HepG2 (cell line): ENCODE measurements around the gene DENND4C. TPM values are rescaled to one million over a fixed set of nuclear protein-coding genes. Genes with fewer than 3 reads are reported as not detected.

Experiments
- ATAC-seq: fragments of 200-7000 bp; cut with Tn5 transposase; 3 replicates; pipeline ENCODE4 v1.9.1; 2020; ENCODE audit warnings: mild to moderate bottlenecking, moderate library complexity
- BruUV-seq: library from RNA; stranded (reverse); fragments of 400-500 nt; replicated peaks from 2 replicates; lab custom pipeline; 2021; lab: Mats Ljungman, UMichigan
- CTCF ChIA-PET: fragments of 300-600 bp; formaldehyde crosslinking; extraction: SDS; loops from one replicate; lab custom pipeline; 2021; ENCODE audit warnings: low total read pairs, inconsistent platforms, low intra/inter-chr PET ratio; lab: Yijun Ruan, JAX
- POLR2A ChIA-PET: fragments of 350-600 bp; sonication (Branson Sonifier 250); formaldehyde crosslinking; loops from one replicate; lab custom pipeline; 2020; ENCODE audit warnings: antibody characterized with exemption, inconsistent platforms; lab: Yijun Ruan, JAX
- DNase-seq: peaks from one replicate; pipeline ENCODE4 v3.0.0-alpha.2; 2015; ENCODE audit warnings: low spot score
- FAIRE-seq: peaks from 3 replicates; lab custom pipeline; 2011; peaks lifted over from hg19 to GRCh38; lab: Jason Lieb, UNC
- H2AFZ ChIP-seq: one replicate; pipeline ENCODE4 v1.6.1; 2011; ENCODE audit warnings: low read length, inconsistent platforms
- H3K27ac ChIP-seq: fragments of 300-600 bp; 3 replicates; pipeline ENCODE4 v1.8.0; 2011; ENCODE audit warnings: mixed run types, mild to moderate bottlenecking, mixed read lengths, low read length, inconsistent platforms; ENCODE audit not compliant: insufficient read depth; ENCODE audit errors: extremely low read length
- H3K27me3 ChIP-seq, 2 experiments: fragments of 200-600 bp in 1 of 2; 2 replicates in 1 of 2; 3 replicates in 1 of 2; pipeline versions ENCODE4 v1.6.0 to v1.8.0; 2011; ENCODE audit warnings: low read length in 2 of 2, mild to moderate bottlenecking in 2 of 2, moderate library complexity in 2 of 2, inconsistent platforms in 1 of 2; ENCODE audit not compliant: insufficient read depth in 2 of 2, control insufficient read depth in 1 of 2
- H3K36me3 ChIP-seq, 2 experiments: fragments of 200-600 bp in 1 of 2; replicated peaks in 1 of 2; 2 replicates in 1 of 2; 3 replicates in 1 of 2; pipeline versions ENCODE4 v1.5.1 to v1.8.0; 2011; ENCODE audit warnings: low read length in 2 of 2, inconsistent platforms in 1 of 2; ENCODE audit not compliant: insufficient read depth in 2 of 2, control insufficient read depth in 1 of 2
- H3K4me1 ChIP-seq: 2 replicates; pipeline ENCODE4 v1.5.1; 2012; ENCODE audit warnings: low read length, inconsistent platforms; ENCODE audit not compliant: insufficient read depth
- H3K4me2 ChIP-seq: 2 replicates; pipeline ENCODE4 v1.6.0; 2011; ENCODE audit warnings: low read depth, low read length, inconsistent platforms
- H3K4me3 ChIP-seq, 3 experiments: fragments of 200-600 bp in 1 of 3; sonication (generic), shearing (Covaris generic) in 1 of 3; replicated peaks in 1 of 3; 2 replicates each; pipeline ENCODE4 v1.5.1; 2011 to 2016; ENCODE audit warnings: low read length in 3 of 3, inconsistent platforms in 2 of 3, low read depth in 2 of 3, mild to moderate bottlenecking in 2 of 3, control low read depth in 1 of 3, mixed read lengths in 1 of 3; ENCODE audit not compliant: insufficient read depth in 1 of 3
- H3K79me2 ChIP-seq: one replicate; pipeline ENCODE4 v1.6.1; 2011; ENCODE audit warnings: low read length, inconsistent platforms; ENCODE audit not compliant: insufficient read depth
- H3K9ac ChIP-seq: 2 replicates; pipeline ENCODE4 v1.6.0; 2011; ENCODE audit warnings: mild to moderate bottlenecking, low read depth, low read length, inconsistent platforms; ENCODE audit not compliant: insufficient read depth
- H3K9me3 ChIP-seq: 2 replicates; pipeline ENCODE4 v1.5.1; 2012; ENCODE audit warnings: mild to moderate bottlenecking, low read length
- H4K20me1 ChIP-seq: 2 replicates; pipeline ENCODE4 v1.6.0; 2011; ENCODE audit warnings: inconsistent platforms, mild to moderate bottlenecking, low read length, moderate library complexity; ENCODE audit not compliant: insufficient read depth
- MAFF ChIP-seq: IDR thresholded peaks from 2 replicates; pipeline ENCODE4 v1.6.1; 2011; ENCODE audit warnings: low read depth, low read length, improper control_type of control experiment
- MAFK ChIP-seq, 2 experiments: IDR thresholded peaks in 1 of 2; conservative IDR thresholded peaks in 1 of 2; 2 replicates each; pipeline ENCODE4 v1.6.1; 2011; ENCODE audit warnings: improper control_type of control experiment in 2 of 2, low read length in 2 of 2
- MED13 ChIP-seq: sonication (generic); formaldehyde crosslinking; IDR thresholded peaks from 2 replicates; pipeline ENCODE4 v1.5.0; 2020; ENCODE audit warnings: missing genetic modification reagents
- SP1 ChIP-seq, 2 experiments: fragments of 450-650 bp in 1 of 2; sonication (generic) in 1 of 2; formaldehyde crosslinking in 1 of 2; IDR thresholded peaks; 2 replicates each; pipeline versions ENCODE4 v1.4.0 to v1.6.1; 2016 to 2020; ENCODE audit warnings: missing genetic modification reagents in 1 of 2
- SP5 ChIP-seq: IDR thresholded peaks from 2 replicates; pipeline ENCODE4 v1.6.1; 2016; ENCODE audit warnings: low read depth, borderline replicate concordance
- XBP1 ChIP-seq: sonication (generic); formaldehyde crosslinking; IDR thresholded peaks from 2 replicates; pipeline ENCODE4 v1.5.0; 2020; ENCODE audit warnings: missing genetic modification reagents
- ZSCAN21 ChIP-seq: sonication (generic); formaldehyde crosslinking; IDR thresholded peaks from 2 replicates; pipeline ENCODE4 v1.8.0; 2022; ENCODE audit warnings: mild to moderate bottlenecking, missing genetic modification reagents, moderate library complexity, borderline replicate concordance
- in situ Hi-C: cut with HindIII; loops from 2 replicates; pipeline ENCODE4 v1.10.0; 2017; ENCODE audit warnings: low pct_unique_long_range_greater_than_20kb; ENCODE audit not compliant: extremely low pct_ligation_motif_present
- intact Hi-C: fragments of 100-400 bp; cut with micrococcal nuclease; formaldehyde crosslinking; loops from one replicate; pipeline ENCODE4 v1.10.0; 2022; ENCODE audit not compliant: unreplicated experiment
- polyA plus RNA-seq, 8 experiments: library from polyadenylated mRNA; depleted of rRNA in 3 of 8; stranded (reverse) in 7 of 8; unstranded in 1 of 8; fragments of >200 nt; fragmentation: Illumina TruSeq in 4 of 8; extraction: Trizol in 4 of 8; gene quantifications; 2 replicates each; pipeline versions ENCODE4 v1.2.1 to v1.2.3, GENCODE V29; 2011 to 2016; ENCODE audit warnings: low read depth in 4 of 8, missing spikeins in 1 of 8, mixed read lengths in 1 of 8; ENCODE audit not compliant: insufficient read depth in 1 of 8
- total RNA-seq, 5 experiments: library from RNA; depleted of rRNA; stranded (reverse); fragments of >200 nt; fragmentation: Illumina TruSeq; extraction: Trizol; gene quantifications; 2 replicates each; pipeline ENCODE4 v1.2.3, GENCODE V29; 2016; ENCODE audit warnings: low read depth in 1 of 5
- TF ChIP-seq, protein P1 (sequence below): sonication (generic); formaldehyde crosslinking; IDR thresholded peaks from 2 replicates; pipeline ENCODE4 v1.8.0; 2022; ENCODE audit warnings: missing genetic modification reagents, mild to moderate bottlenecking, borderline replicate concordance

DENND4C gene
- total and polyA plus RNA-seq, 2 of the 13 experiments (the other 11 are each of a cell fraction or from before 2014, with no cell fraction given): 19.1 to 27.2 TPM

DNA sequence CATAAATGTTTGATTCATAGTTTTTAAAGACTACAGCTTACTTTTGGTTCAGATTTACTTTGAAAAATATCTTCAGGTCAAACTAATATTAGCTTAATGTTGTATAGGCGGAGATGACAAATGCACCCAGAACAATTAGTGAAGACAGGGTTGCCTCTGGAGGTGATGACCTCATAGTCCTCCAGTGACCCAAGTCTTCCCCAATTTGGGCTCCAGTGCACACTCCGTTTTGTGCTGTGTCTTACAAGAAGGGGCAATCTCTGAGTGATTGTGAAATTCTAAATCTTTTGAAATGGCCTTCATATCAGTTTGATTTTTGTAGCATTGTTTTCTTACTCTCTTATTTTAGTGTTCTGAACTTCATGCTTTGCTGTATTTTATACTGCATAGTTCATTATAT is 57.6 kb downstream of the DENND4C start (continued):
- TF ChIP-seq XBP1 (CRISPR knock-in tag): no peak

DNA sequence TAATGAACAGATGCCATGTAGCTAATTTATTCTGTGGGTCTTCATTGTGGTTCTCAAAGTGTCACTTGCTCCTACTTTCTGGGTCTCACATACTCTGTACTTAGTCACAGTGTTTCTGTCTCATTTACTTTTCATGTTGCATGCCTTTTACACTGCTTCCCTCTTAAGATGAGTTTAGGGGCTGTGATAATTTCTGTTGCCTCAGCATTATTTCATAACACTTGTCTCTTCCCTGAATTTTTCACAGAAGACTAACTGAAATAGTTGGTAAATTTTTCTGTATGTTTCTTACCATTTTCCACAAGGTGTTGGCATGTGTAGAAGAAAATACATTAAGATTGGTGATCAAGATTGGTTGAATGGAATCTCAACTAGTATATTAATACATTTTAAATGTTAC is 59.6 kb downstream of the DENND4C start:
- peaks cover 5% of the 10 kb centered on the region; the same call in 1 of the 2 replicates for H3K4me1 ChIP-seq
- H3K4me3 ChIP-seq: no peak overlapping the region
- no TSS peak for BruUV-seq
- H3K27me3 ChIP-seq: no peaks in the 10 kb centered on the region
- no peak overlapping the region for H3K4me2 ChIP-seq
- ChIA-PET POLR2A (no interaction called here), CTCF (no interaction called here)
- peak; percentile 79 to 85 for TF ChIP-seq MAFK (conservative IDR thresholded peaks at IDR 0.05 in 1 of 2, IDR thresholded peaks at IDR 0.05 in 1 of 2; ENCODE audit: low read length in 2 of 2)
- TF ChIP-seq MAFF: peak; percentile 83
- no peak for TF ChIP-seq ZSCAN21 (CRISPR knock-in tag)
- no peak for TF ChIP-seq MED13 (CRISPR knock-in tag)
- no peak for TF ChIP-seq SP5 (CRISPR knock-in tag)
- no peak for TF ChIP-seq SP1 (IDR thresholded peaks at IDR 0.05)
- TF ChIP-seq SP1 (CRISPR knock-in tag; IDR thresholded peaks at IDR 0.05): no peak
- TF ChIP-seq, protein P1, sequence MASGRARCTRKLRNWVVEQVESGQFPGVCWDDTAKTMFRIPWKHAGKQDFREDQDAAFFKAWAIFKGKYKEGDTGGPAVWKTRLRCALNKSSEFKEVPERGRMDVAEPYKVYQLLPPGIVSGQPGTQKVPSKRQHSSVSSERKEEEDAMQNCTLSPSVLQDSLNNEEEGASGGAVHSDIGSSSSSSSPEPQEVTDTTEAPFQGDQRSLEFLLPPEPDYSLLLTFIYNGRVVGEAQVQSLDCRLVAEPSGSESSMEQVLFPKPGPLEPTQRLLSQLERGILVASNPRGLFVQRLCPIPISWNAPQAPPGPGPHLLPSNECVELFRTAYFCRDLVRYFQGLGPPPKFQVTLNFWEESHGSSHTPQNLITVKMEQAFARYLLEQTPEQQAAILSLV (CRISPR knock-in tag): no peak
- intact Hi-C loops (loop anchor here (10.0 kb wide), 1 partner anchor 55 kb away; the partner anchor contains the start of gene DENND4C), in situ Hi-C loops (no loop called here)
- peaks cover 3 to 41% of the 10 kb centered on the region in 2 experiments; a peak in 4 of 5 replicates for H3K36me3 ChIP-seq
- no peak overlapping the region for H2AFZ ChIP-seq
- FAIRE-seq: no peak
- H4K20me1 ChIP-seq: no peaks in the 10 kb centered on the region
- H3K79me2 ChIP-seq: peaks cover 8% of the 10 kb centered on the region
- H3K9me3 ChIP-seq: no peaks in the 10 kb centered on the region
- H3K27ac ChIP-seq: no peak overlapping the region
- H3K9ac ChIP-seq: no peak overlapping the region
- DNase-seq: no peak
- no peak for ATAC-seq
